Subcutaneous abdominal adipose tissue (tissue), 5 donors: ENCODE data around the gene PRKD1.
A peak's percentile ranks its signal among the peaks of the same experiment; 100 is the strongest.

Experiments used
- H3K27ac ChIP-seq: one replicate; pipeline ENCODE4 v1.7.0; 2013; ENCODE audit warnings: low read depth, mild to moderate bottlenecking, inconsistent platforms, low read length, moderate library complexity
- H3K27me3 ChIP-seq, 5 donors: one replicate each; pipeline ENCODE4 v1.7.0; 2013; ENCODE audit warnings: low read length in 5 of 5, inconsistent platforms in 1 of 5; ENCODE audit not compliant: control insufficient read depth in 5 of 5, insufficient read depth in 4 of 5
- H3K36me3 ChIP-seq, 5 donors: one replicate each; pipeline ENCODE4 v1.7.0; 2013; ENCODE audit warnings: low read length in 5 of 5; ENCODE audit not compliant: control insufficient read depth in 5 of 5, insufficient read depth in 5 of 5
- H3K4me1 ChIP-seq, 5 donors: one replicate each; pipeline ENCODE4 v1.7.0; 2013; ENCODE audit warnings: low read length in 5 of 5, mild to moderate bottlenecking in 3 of 5, moderate library complexity in 1 of 5; ENCODE audit not compliant: control insufficient read depth in 5 of 5, insufficient read depth in 5 of 5
- H3K4me3 ChIP-seq, 5 donors: one replicate each; pipeline ENCODE4 v1.7.0; 2013; ENCODE audit warnings: low read length in 5 of 5, low read depth in 1 of 5
- H3K9ac ChIP-seq, 5 donors: one replicate each; pipeline ENCODE4 v1.7.0; 2013; ENCODE audit warnings: low read length in 5 of 5, mild to moderate bottlenecking in 4 of 5, moderate library complexity in 3 of 5
- H3K9me3 ChIP-seq, 5 donors: one replicate each; pipeline ENCODE4 v1.7.0; 2013; ENCODE audit warnings: low read length in 5 of 5; ENCODE audit not compliant: control insufficient read depth in 5 of 5
- donor health status: healthy.
- donor health status: healthy.
- donor health status: healthy.
- donor health status: healthy.
- donor health status: healthy.

The PRKD1 gene

GRCh38 chr14:29927376-29928116 lies at the start of gene PRKD1:
Gene PRKD1, minus strand, starts transcription at chr14:29927847.
- peak within 1 kb of the TSS; percentile 55 to 82 (median 68) for H3K9ac ChIP-seq
- peaks cover 0 to 3% (median 0%) of the 10 kb centered on the region in 5 donors for H3K27me3 ChIP-seq
- H3K9me3 ChIP-seq: no peaks in the 10 kb centered on the region
- H3K4me3 ChIP-seq: peak within 1 kb of the TSS; percentile 75 to 94 (median 82)
- H3K36me3 ChIP-seq: no peaks in the 10 kb centered on the region
- peak within 1 kb of the TSS; percentile 49 for H3K27ac ChIP-seq
- H3K4me1 ChIP-seq: peaks cover 3 to 25% (median 21%) of the 10 kb centered on the region in 5 donors

- Histone ChIP-seq H3K27me3 (no peaks in the 10 kb centered on the region), H3K9ac (no peak overlapping the region), H3K36me3 (no peaks in the 10 kb centered on the region), H3K4me3 (no peak overlapping the region), H3K27ac (no peak overlapping the region), H3K4me1 (no peaks in the 10 kb centered on the region), H3K9me3 (peaks cover 0 to 2% (median 0%) of the 10 kb centered on the region in 5 donors)
Measured at GRCh38 chr14:29971101-29971500, 43.5 kb upstream of the PRKD1 start.

GRCh38 chr14:29955087-29955486 lies 27.4 kb upstream of the PRKD1 start:
- no peaks in the 10 kb centered on the region for H3K36me3 ChIP-seq
- no peak overlapping the region for H3K9ac ChIP-seq
- no peak overlapping the region for H3K4me3 ChIP-seq
- no peak overlapping the region for H3K27ac ChIP-seq
- no peaks in the 10 kb centered on the region for H3K27me3 ChIP-seq
- no peaks in the 10 kb centered on the region for H3K4me1 ChIP-seq
- H3K9me3 ChIP-seq: no peaks in the 10 kb centered on the region

GRCh38 chr14:29953501-29953900 lies 25.9 kb upstream of the PRKD1 start:
- Histone ChIP-seq H3K4me1 (no peaks in the 10 kb centered on the region), H3K9ac (no peak overlapping the region), H3K27me3 (no peaks in the 10 kb centered on the region), H3K36me3 (no peaks in the 10 kb centered on the region), H3K4me3 (no peak overlapping the region), H3K27ac (no peak overlapping the region), H3K9me3 (no peaks in the 10 kb centered on the region)

- Histone ChIP-seq H3K36me3 (no peaks in the 10 kb centered on the region), H3K4me3 (no peak overlapping the region), H3K9me3 (peaks cover 3 to 9% (median 4%) of the 10 kb centered on the region in 5 donors), H3K9ac (no peak overlapping the region), H3K4me1 (no peaks in the 10 kb centered on the region), H3K27me3 (no peaks in the 10 kb centered on the region), H3K27ac (no peak overlapping the region)
Measured at GRCh38 chr14:29944091-29944490, 16.4 kb upstream of the PRKD1 start.

GRCh38 chr14:29941401-29941800 lies 13.8 kb upstream of the PRKD1 start:
- H3K27me3 ChIP-seq: no peaks in the 10 kb centered on the region
- H3K9me3 ChIP-seq: peaks cover under 1 to 5% (median 3%) of the 10 kb centered on the region in 5 donors
- H3K27ac ChIP-seq: no peak overlapping the region
- no peak overlapping the region for H3K4me3 ChIP-seq
- no peak overlapping the region for H3K9ac ChIP-seq
- no peaks in the 10 kb centered on the region for H3K36me3 ChIP-seq
- no peaks in the 10 kb centered on the region for H3K4me1 ChIP-seq

- no peak overlapping the region for H3K9ac ChIP-seq
- H3K27me3 ChIP-seq: no peaks in the 10 kb centered on the region
- peaks cover 0 to 4% (median 3%) of the 10 kb centered on the region in 5 donors for H3K9me3 ChIP-seq
- no peak overlapping the region for H3K27ac ChIP-seq
- H3K36me3 ChIP-seq: no peaks in the 10 kb centered on the region
- H3K4me1 ChIP-seq: no peaks in the 10 kb centered on the region
- H3K4me3 ChIP-seq: no peak overlapping the region
Measured at GRCh38 chr14:29940482-29940881, 12.8 kb upstream of the PRKD1 start.

- H3K27me3 ChIP-seq: no peaks in the 10 kb centered on the region
- H3K9ac ChIP-seq: no peak overlapping the region
- peaks cover 0 to 4% (median 0%) of the 10 kb centered on the region in 5 donors for H3K9me3 ChIP-seq
- no peak overlapping the region for H3K4me3 ChIP-seq
- no peak overlapping the region for H3K27ac ChIP-seq
- no peaks in the 10 kb centered on the region for H3K36me3 ChIP-seq
- H3K4me1 ChIP-seq: no peaks in the 10 kb centered on the region
Measured at GRCh38 chr14:29937116-29937515, 9.5 kb upstream of the PRKD1 start.

GRCh38 chr14:29930283-29930682 lies 2.6 kb upstream of the PRKD1 start:
- Histone ChIP-seq H3K9me3 (no peaks in the 10 kb centered on the region), H3K4me1 (peaks cover 3 to 23% (median 19%) of the 10 kb centered on the region in 5 donors), H3K4me3 (no peak overlapping the region), H3K9ac (no peak overlapping the region), H3K27ac (no peak overlapping the region), H3K36me3 (no peaks in the 10 kb centered on the region), H3K27me3 (peaks cover 0 to 3% (median 0%) of the 10 kb centered on the region in 5 donors)

- Histone ChIP-seq H3K27ac (peak overlapping the region; percentile 46), H3K4me1 (peaks cover 3 to 25% (median 21%) of the 10 kb centered on the region in 5 donors), H3K9ac (peak overlapping the region in 3 of 5 donors; percentile 33 to 75 (median 55)), H3K36me3 (no peaks in the 10 kb centered on the region), H3K4me3 (peak overlapping the region; percentile 55 to 82 (median 64)), H3K27me3 (peaks cover 0 to 3% (median 0%) of the 10 kb centered on the region in 5 donors), H3K9me3 (no peaks in the 10 kb centered on the region)
Measured at GRCh38 chr14:29928117-29928640, 532 bp upstream of the PRKD1 start.
